Mucosa of gallbladder (tissue), 1 donor: ENCODE data around the gene MED23. TPM values are rescaled to one million over a fixed set of nuclear protein-coding genes. Genes with fewer than 3 reads are reported as not detected.

Experiments
- DNase-seq: peaks from one replicate; pipeline ENCODE4 v3.0.0-alpha.2; 2020; ENCODE audit warnings: low spot score
- total RNA-seq: library from RNA; stranded (reverse); gene quantifications from one replicate; pipeline ENCODE4 v1.2.1, GENCODE V29; 2021
- donor health status: DM: no; HTN: no; CAD: no.

Gene MED23
- total RNA-seq: 30.6 TPM

GRCh38 chr6:131627724-131628682, at the start of gene MED23:
TSS of gene MED23 (minus strand) at chr6:131628242. CDS start at chr6:131628049, 193 bp downstream.
- DNase-seq: peak; percentile 96

GRCh38 chr6:131673184-131673583, 45.1 kb upstream of the MED23 start:
- no peak for DNase-seq

- no peak for DNase-seq
These were observed 41.8 kb upstream of the MED23 start for GRCh38 chr6:131669891-131670290.

- DNase-seq: no peak
These were observed 35.6 kb upstream of the MED23 start for GRCh38 chr6:131663578-131664165.

GRCh38 chr6:131660195-131660594, 32.2 kb upstream of the MED23 start:
- no peak for DNase-seq

- no peak for DNase-seq
These were observed 30.2 kb upstream of the MED23 start for GRCh38 chr6:131658287-131658686.

GRCh38 chr6:131657630-131658111, 29.6 kb upstream of the MED23 start:
- no peak for DNase-seq

GRCh38 chr6:131657222-131657621, 29.2 kb upstream of the MED23 start:
- DNase-seq: no peak

- DNase-seq: no peak
These were observed 28.6 kb upstream of the MED23 start for GRCh38 chr6:131656667-131657066.

- DNase-seq: no peak
These were observed 27.9 kb upstream of the MED23 start for GRCh38 chr6:131655951-131656350.

GRCh38 chr6:131655387-131655786, 27.3 kb upstream of the MED23 start:
- no peak for DNase-seq

GRCh38 chr6:131654326-131654725, 26.3 kb upstream of the MED23 start:
- no peak for DNase-seq

- peak; percentile 35 for DNase-seq
These were observed 24.4 kb upstream of the MED23 start for GRCh38 chr6:131652472-131652871.

- DNase-seq: no peak
These were observed 23.7 kb upstream of the MED23 start for GRCh38 chr6:131651782-131652181.

GRCh38 chr6:131646249-131646670, 18.2 kb upstream of the MED23 start:
- no peak for DNase-seq

- no peak for DNase-seq
These were observed 17.8 kb upstream of the MED23 start for GRCh38 chr6:131645846-131646245.

- no peak for DNase-seq
These were observed 16.9 kb upstream of the MED23 start for GRCh38 chr6:131644921-131645320.

- no peak for DNase-seq
These were observed 15.9 kb upstream of the MED23 start for GRCh38 chr6:131643855-131644460.

GRCh38 chr6:131642987-131643611, 15.1 kb upstream of the MED23 start:
- DNase-seq: peak; percentile 61

- no peak for DNase-seq
These were observed 14.5 kb upstream of the MED23 start for GRCh38 chr6:131642565-131642964.

- DNase-seq: no peak
These were observed 13.5 kb upstream of the MED23 start for GRCh38 chr6:131641554-131641953.

- DNase-seq: no peak
These were observed 12.5 kb upstream of the MED23 start for GRCh38 chr6:131640576-131640975.
